GM21786 (cell line): ENCODE results near the gene PGAM5.

Experiments
- ATAC-seq: cut with Tn5 transposase; IDR thresholded peaks from one replicate; pipeline ENCODE4 v1.9.1; 2021; ENCODE audit not compliant: unreplicated experiment

Gene PGAM5

DNA sequence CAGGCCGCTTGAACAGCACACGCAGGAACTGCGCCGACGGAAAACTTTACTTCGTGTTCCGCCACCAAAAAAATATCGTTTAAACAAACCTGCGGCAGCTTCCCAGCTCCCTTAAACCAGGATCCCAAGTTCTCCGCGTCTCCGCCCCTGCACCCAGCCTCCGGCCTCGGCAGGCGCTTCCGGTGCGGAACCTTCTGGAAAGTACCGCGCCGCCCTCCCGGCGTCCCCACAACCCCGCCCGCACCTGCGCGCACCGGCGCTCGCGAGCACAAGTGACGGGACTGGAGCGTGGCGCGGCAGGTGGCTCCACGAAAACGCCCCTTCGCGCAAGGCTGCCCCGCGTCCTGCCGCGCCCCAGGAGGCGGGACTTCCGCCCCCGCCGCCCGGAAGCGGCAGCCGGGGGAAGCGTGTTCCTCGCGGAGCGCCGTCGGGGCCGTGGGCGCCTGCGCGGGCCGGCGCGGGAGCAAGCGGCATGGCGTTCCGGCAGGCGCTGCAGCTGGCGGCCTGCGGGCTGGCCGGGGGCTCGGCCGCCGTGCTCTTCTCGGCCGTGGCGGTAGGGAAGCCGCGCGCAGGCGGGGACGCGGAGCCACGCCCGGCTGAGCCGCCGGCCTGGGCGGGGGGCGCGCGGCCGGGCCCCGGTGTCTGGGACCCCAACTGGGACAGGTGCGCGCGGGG lies at the start of gene PGAM5:
TSS of gene PGAM5 (plus strand) at position 438 of the 675 bp plus-strand sequence. CDS start at position 473, 35 bp downstream.
- ATAC-seq = peak; percentile 89

DNA sequence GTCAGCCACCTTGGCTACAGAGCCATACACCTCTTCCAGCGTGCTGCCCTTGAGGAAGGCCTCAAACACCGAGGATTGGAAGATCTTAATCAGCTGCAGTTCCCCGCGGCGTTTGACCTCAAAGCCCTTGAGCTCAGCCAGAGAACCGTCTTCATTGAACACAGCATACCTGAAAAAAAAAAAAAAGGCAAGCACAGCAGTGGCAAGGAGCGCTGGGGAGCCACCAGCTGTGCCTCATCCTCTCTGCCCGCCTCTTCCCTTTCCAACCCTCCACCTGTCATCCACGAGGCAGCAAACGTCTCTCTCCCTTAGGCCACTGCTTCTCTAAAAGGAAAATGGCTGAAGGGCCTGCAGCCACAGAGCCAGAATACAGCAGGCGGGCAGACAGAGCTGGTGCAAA lies 49.6 kb upstream of the PGAM5 start:
- no peak for ATAC-seq

DNA sequence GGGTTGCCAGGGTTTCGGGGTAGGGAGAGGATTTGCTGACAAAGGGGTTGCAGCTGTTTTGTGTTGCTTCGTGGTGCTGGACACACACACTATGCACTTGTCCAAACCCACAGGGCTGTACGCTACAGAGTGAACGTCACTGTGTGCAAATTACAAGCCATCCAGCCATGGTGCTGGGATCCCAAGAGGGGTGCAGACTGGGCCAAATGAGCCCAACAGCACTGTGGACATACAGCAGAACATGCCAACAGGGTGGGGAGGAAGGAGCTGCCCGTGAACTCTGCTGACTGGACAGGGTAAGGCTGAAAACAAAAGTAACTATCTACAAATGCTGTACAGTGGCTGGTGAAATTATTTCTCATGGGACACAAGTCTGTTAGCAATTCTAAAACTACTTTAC lies 48.7 kb upstream of the PGAM5 start:
- ATAC-seq = no peak

DNA sequence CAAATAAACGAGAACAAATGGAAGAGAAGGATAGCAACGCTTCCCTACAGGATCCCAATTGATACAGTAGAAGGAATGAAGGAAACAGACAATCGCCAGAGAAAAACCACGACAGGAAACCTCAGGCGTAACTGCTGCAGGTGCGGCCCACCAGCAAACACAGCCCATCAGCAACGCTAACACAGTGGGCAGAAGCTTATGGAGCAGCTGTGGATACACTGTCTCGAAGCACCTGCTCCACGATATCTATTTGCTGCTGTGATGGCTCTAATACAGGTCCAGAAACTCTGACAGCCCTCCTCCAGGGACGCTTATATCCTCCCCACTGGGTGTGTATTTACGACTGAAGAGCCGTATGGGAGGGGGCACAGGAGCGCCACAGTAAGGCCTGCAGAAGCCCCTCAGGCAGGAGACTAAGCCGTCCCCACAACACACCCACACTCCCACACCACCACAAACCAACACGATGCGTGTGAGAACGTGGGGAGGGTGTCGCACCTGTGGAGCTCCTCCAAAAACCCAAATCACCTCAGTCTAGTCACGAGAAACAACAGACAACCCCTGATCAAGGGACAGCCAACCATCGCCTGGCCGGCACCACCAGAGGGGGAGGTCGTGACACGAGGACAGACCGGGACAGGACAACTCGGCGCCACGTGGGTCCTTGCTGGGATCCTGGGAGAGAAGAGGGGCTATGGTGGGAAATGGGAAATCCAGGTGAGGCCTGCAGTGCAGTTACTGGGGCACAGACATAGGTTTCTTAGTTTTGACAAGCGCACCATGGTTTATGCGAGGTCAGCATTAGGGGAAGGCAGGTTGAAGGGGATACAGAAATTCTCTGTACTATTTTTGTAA lies 47.5 kb upstream of the PGAM5 start:
- ATAC-seq = no peak

DNA sequence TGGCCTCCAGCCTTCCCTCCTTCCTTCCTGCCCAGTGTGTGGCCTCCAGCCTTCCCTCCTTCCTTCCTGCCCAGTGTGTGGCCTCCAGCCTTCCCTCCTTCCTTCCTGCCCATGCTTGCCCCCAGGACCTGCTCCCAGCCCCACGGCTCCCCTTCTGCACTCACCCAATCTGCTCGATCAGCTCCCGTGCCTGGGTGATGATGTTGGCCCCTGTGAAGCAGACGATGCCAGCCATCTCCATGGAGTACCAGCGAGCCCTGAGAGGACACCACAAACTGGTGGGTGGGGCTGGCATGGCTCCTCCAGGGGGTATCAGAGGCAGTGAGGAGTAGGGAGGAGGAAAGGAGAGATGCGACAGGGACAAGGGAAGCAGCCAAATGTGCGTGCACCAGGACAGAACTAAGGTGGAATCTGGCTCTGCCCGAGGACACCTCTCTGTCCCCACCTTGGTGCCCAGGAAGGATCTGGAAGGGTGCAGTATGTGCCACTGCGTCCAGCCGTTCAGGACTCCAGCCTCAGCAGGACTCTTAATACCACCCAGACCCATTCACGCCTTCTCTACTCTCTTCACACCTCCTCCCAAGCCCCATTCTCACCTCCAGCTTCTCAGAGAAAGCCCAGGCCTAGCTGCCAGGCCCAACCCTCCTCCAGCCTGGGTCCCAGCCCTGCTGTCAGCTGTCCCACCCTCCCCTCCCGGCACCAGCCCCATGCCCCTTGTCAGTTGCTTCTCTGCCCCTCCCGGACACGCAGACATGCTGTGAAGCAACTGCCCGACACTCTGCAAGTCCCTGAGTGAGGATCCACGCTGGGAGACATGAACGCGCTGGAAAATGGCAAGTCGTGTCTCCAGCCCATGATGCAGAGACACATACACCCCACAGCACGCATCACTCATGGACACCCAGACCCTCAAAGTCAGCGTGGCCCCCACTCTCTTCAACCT lies 46.2 kb upstream of the PGAM5 start:
- no peak for ATAC-seq

DNA sequence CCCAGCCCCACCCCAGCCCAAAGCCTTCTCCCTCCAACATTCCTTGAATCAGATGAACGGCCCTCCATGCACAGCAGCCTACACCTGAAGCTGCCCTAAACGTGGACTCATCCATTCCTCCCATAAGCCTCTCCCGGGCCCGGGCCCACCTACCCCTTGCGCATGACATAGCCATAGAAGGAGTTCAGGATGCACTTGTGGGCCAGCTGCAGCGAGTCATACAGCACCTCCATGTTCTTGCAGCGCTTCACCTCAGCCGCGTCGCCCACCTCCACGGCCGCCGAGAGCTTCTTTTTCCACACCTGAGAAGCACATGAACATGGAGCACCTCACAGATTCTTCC lies 45.5 kb upstream of the PGAM5 start:
- ATAC-seq = no peak

DNA sequence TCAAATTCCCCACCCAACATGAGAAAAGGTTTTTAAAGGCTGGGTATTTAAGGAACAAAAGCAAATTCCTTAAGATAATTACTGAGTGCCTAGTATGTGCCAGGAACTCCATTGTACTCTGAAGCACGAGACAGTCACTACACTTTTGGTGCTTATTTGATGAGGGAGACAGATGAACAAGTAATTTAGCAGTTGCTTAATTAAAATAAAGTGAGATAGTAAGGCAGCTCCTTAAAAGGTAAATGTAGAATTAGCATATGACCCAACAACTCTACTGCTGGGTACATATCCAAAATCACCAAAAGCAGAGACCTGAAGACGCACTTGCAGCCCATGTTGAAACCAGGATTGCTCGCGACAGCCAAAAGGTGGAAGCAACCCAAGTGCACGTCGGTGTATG lies 44.8 kb upstream of the PGAM5 start:
- ATAC-seq = no peak

DNA sequence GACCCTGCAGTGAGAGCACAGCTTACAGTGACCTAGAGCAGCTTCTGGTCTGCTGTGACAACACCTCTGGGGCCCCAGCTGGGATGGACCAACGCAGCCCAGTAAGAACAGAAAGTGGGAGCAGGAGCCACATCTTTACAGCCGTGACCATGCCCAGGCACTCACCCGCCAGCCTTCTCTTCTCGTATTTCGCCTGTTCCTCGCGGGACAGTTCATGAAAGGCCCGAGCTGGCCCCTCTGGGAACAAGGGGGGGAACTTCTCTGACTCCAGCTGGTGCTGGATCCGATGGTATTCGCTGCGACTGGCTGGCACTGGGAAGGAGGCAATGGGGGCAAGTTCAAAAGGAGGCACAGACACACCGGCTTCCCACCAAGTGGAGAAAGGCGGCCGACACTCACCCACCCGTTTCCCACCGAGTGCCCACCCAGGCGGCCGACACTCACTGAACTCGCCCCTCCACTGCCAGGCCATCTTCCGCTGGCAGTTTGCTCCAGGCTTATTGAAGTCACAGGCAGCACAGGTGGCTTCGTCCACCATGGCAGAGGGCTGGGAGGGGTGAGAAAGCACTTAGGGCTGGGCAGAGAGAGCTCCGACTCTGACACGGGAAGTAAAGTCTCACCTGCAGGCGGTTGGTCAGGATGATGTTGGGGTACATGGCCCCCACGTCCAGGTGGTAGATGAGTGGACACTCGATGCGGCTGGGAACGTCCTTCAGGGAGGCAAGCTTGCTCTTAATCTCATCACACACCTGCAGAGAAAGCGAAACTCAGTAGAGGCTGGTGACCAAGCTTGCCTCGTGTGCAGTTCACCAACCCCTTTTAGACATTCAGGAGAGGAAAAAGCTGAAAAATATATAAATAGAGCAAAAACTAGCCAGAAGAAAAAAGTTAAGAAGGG lies 42.2 kb upstream of the PGAM5 start:
- no peak for ATAC-seq

DNA sequence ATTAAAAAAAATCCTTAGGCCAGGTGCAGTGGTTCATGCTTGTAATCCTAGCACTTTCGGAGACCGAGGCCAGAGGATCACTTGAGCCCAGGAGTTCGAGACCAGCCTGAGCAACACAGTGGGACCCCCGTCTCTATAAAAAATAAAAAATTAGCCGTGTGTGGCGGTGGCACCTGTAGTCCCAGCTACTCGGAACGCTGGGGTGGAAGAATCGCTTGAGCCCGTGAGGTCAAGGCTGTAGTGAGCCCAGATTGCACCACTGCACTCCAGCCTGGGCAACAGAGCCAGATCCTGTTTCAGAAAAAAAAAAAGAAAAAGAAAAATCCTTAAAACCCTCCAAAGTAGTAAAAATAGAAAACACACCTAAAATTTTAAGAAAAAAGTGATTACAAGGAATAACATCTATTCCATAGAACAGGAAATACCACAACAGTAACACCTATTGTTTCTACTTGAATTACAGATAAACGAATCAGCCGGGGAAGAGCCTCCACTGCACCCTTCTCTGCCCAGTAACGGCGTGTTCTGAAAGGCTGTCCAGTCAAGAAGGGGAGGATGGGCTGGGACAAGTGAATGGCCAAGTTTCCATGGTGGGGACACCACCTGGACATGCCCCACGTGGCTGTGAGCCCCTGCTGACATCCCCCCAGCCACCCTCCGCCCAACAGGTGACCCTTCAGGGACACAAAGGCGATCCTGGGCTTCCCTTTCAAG lies 41.3 kb upstream of the PGAM5 start:
- no peak for ATAC-seq

DNA sequence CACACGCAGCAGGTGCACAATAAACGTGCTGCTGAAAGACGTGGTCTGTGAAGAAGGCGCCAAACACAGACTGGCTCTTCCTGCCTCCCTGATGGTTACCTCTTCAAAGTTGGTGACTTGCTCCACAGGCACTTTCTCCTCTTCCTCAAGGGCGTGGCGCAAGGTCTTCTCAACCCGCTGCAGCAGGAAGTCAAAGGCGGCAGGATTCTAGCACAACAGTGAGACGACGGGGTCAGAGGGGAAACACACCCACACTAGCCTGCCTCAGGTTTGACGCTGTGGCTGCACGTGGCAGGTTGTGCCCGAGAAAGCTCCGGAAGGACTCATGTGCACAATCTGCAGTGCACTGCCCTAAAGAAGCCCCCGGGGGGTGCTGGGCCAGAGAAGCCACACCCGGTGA lies 38.5 kb upstream of the PGAM5 start:
- ATAC-seq = no peak

DNA sequence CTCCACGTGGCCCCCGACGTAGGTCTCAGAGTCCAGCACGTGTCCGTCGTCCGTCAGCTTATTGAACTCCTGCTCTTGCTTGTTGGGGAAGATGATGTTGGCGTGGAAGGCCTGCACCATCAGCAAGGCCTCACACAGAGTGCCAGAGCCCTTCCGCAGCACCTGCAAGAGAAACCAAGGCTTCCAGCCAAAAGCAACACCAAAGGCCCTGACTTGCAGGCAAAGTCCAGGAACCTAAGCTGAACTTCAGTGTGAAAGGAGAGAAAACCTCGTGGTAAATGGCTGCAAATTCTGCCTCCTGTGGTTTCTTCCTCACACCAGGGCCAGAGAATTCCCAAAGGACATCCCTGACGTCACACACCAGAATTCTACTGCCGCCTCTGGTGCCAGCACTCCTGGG lies 38.0 kb upstream of the PGAM5 start:
- no peak for ATAC-seq

DNA sequence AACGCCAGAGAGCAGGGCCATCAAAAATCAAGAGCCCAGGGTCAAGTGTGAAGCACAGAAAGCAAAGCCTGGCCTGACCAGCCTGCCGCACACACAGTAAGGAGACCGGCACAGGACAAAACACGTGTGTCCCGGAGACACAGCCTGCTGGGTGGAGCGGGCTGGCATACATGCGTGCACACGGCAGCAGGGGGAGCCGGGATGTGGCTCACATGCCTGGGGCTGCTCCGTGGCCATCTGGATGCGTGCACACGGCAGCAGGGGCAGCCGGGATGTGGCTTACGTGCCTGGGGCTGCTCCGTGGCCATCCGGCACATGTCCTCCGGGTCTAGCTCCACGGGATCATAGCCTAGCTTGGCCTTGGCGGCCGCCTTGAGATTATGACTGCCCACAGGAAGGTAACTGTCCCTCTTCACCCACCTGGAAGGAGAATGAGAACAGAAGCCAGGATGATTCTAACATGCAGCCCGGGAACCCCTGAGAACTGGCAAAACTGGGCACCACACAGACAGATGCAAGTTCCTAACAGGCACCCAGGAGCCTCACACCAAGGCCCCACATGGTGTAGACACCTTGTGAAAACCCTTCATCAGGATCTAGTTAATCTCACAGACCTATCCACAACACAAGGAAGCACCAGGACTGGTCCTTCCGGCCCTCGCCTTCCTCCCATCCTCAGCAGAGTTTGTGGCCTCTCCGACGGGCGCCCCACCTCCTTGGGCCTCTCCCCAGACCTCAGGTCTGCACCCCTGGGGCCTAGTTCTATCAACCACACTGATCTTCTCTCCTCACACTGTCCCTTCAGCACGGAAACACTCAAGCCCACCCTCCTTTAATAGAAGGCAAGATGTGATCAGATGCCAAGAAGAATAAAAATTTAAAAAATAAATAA lies 37.1 kb upstream of the PGAM5 start:
- no peak for ATAC-seq

DNA sequence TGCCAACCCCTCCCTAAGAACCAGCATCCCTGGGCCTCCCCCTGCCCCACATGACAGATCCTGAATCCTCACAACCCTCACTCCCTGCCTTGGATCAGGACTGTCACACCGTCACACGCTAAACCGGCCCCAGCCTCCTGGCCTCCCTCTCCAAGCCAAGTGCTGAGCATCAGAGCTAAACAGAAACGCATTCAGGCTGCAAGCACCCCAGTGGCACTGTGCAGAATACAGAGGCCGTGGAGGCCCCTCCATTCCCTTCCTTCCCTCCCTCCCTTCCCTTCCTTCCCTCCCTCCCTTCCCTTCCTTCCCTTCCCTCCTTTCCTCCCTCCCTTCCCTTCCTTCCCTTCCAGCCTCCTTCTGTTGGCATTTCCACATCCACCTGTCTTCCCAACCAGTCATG lies 36.1 kb upstream of the PGAM5 start:
- no peak for ATAC-seq

DNA sequence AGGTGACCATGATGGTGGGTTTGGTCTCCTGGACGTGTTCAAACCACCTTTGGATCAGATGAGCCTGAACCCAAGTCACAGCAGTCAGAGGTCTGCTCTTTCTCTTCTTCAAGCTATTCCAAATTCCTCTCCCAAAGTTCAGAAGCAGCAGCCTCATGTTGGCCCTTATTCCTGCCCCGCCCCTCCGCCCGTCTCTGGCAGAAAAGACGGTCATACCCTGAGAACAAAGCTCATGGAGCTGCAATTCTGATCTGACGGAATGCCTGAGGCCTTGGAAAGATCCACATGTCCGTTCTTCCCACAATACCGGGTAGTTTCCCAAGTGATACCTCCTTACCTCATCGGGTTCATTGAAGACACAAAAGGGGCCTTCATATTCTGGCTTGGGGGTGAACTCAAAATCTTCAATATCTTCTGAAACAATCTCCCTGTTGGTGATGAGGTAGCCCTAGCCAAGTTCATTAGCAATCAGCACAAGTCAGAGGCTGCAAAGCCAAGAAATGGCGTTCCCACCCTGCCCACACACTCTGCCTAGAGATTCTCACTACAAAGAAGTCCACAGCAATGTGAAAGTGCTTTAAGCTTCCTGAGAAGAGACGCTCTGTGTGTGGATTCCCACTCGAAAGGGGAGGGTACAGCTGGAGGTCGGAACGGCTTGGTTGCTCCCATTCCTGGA lies 34.7 kb upstream of the PGAM5 start:
- ATAC-seq = no peak

DNA sequence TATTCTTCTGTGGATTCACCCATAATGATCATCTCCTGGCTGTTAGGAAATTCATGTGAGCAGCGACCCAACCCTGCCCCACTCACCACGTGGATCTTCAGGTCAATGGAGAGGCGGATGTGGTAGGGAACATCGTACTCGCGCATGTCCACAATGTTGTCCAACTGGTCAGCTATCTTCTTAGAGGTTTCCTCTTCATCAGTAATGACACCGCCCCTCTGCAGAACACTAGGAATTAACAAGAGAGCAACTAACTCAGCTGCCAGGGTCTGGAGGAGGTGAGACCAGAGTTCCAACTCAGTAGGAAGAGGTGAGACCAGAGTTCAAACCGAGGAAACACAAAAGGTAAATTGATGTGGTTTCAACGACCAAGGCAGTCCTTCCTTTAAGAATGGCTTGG lies 33.1 kb upstream of the PGAM5 start:
- ATAC-seq = no peak

DNA sequence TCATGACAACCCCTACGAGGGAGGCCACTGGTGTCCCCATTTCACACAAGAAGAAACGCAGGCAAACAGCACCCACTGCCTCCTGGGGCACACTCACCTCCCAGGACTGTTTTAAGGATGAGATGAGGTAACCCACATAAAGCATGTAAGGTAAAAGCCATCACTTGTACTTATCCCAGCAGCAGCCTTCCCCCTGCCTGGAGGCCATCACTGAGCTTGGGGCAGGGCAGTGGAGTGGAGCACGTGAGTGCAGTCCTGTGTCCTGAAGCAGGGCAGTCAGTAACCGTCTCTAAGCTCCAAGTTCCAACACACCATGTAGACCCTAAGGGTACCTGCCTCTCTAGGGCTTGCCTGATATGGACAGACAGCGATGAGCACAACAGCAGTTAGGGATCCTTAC lies 25.2 kb upstream of the PGAM5 start:
- ATAC-seq = no peak

DNA sequence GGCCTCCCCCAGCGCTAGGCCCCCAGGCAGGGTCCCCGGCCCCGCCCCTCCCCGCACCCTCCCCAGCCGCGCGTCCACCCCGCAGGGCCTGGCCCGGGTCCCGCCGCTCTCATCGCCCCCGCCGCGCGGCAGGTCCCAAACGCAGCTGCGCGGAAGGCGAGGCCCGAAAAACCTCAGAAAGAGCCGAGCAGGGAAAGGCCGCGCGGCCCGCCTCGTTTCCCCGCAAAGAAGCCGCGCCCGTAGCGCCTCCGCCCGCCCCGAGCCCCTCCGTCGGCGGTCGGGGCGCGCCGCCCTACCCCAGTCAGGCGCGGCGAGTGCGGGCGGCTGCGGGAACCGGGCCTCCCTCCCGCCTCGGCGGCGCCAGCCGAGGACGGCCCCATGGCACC lies 23.8 kb upstream of the PGAM5 start:
- peak; percentile 7 for ATAC-seq
